ENCODE results near the gene SBNO2.
"Not testable (repeated sequence)": the region's sequence is repeated elsewhere in the genome, so short reads cannot be mapped to it uniquely, and the experiment has no call there.

Gene SBNO2

GRCh38 chr19:1118999-1119398 is 55.1 kb downstream of the SBNO2 start:
- DNase-seq (ENCODE audit: low read depth in 2 of 2) = no peak

DNA sequence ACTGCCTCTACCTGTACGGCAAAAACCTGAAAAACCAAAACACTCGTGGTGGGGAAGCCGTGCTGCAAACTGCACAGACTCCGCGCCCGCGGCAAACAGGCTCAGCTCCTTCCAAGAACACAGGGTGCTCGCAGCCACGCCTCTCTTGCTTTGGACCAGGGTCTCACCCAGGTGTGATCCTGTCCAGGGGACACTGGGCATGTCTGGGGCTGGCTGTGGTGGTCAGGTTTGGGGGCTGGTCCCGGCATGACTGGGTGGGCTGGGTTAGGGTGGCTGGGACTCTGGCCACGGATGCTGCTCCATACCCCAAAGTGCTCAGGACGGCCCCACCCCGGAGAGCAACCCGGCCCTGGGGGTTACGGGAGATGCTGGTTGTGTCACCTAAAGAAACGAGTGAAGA is 56.4 kb downstream of the SBNO2 start:
- no peak for DNase-seq (ENCODE audit: low read depth in 2 of 2)

GRCh38 chr19:1116726-1117581 is 57.1 kb downstream of the SBNO2 start:
- DNase-seq (ENCODE audit: low read depth in 2 of 2) = no peak

GRCh38 chr19:1115646-1116420 is 58.2 kb downstream of the SBNO2 start:
- DNase-seq (ENCODE audit: low read depth in 2 of 2) = no peak

DNA sequence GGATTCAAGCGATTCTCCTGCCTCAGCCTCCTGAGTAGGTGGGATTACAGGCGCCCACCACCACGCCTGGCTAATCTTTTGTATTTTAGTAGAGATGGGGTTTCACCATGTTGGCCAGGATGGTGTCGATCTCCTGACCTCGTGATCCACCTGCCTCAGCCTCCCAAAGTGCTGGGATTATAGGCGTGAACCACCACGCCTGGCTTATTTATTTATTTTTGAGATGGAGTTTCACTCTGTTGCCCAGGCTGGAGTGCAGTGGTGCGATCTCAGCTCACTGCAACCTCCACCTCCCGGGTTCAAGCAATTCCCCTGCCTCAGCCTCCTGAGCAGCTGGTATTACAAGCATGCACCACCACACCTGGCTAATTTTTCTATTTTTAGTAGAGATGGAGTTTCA is 59.3 kb downstream of the SBNO2 start:
- not testable (repeated sequence) for DNase-seq (ENCODE audit: low read depth in 2 of 2)

- no peak for DNase-seq (ENCODE audit: low read depth in 2 of 2)
Measured at GRCh38 chr19:1113986-1114483, 60.0 kb downstream of the SBNO2 start.

GRCh38 chr19:1113030-1113985 is 60.8 kb downstream of the SBNO2 start:
- DNase-seq (ENCODE audit: low read depth in 2 of 2) = peak; percentile 71 to 75

- DNase-seq (ENCODE audit: low read depth in 2 of 2) = no peak
Measured at GRCh38 chr19:1112268-1113029, 61.6 kb downstream of the SBNO2 start.

- DNase-seq (ENCODE audit: low read depth in 2 of 2) = no peak
Measured at GRCh38 chr19:1111641-1112267, 62.3 kb downstream of the SBNO2 start.

DNA sequence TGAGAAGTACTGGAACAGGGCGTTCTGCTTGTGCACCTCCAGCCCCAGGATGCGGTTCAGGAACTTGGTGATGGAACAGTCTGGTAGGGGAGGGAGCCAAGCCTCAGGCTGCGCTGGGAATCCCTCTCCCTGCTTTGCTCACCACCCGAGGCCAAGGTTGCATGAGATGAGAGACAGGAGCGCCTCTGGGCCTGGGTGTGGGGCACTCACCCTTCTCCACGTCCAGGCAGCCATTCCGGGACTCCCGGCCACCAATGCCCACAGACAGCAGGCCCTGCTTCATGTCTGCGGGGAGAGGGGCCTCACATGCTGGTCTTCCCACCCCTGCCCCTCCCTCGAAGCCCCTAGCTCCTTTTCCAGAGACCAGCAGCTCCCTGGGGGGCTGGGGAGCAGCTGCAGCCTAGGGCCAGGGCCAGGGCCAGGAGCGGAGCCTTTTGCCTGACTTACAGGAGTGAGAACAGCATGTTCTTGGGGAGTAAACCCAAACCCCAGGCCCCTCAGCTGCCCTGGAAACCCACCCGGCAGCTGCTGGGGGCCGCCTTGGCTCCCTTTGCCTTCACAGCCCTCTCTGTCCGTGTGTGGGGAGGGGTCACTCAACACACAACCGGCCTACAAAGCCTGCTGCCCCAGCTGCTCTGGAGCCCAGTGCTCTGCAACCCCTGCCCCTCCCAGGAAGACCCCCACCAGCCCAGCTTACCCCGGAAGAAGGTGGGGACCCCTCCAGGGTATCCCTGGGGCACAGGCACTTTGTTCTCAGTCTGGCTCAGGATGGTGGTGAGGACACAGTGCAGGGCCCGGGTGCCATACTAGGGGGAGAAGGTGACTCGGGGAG is 63.0 kb downstream of the SBNO2 start:
- DNase-seq (ENCODE audit: low read depth in 2 of 2) = no peak

DNA sequence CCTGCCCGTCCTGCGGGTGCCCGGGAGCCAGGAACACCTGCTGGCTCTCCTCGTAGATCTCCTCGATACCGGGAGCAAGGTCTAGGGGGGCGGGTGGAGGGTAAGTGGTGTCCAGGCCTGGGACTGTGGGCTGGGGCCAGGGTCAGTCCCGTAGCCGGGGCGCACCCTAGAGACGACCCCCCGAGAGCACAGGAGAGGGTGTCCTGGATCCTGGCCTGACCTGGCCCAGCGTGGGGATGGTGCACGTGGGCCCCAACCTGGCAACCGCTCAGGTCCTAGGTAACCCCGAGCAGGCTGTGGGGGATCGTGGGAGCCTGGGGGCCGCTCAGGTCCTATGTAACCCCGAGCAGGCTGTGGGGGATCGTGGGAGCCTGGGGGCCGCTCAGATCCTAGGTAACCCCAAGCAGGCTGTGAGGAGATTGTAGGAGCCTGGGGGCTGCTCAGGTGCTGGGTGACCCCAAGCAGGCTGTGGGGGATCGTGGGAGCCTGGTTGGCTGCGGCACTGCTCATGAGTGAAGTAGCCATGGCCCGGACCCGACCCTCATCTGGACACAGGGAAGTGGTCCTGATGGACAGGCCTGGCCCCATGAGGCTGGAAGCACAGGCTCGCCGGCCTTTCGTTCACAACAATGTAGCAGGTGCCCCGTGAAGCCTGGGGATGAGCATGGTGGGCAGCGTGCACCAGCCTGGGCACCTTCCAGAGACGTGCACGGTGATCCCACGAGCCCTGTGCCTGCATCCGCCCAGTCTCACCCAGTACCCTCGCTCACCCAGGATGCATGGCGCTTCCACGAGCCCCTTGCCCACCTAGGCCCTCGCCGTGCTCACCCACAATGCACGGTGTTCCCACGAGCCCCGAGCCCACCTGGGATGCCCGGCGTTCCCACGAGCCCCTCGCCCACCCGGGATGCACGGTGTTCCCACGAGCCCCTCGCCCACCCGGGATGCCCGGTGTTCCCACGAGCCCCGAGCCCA is 64.1 kb downstream of the SBNO2 start:
- no peak for DNase-seq (ENCODE audit: low read depth in 2 of 2)

GRCh38 chr19:1109032-1109551 is 65.0 kb downstream of the SBNO2 start:
- DNase-seq (ENCODE audit: low read depth in 2 of 2) = no peak

- no peak for DNase-seq (ENCODE audit: low read depth in 2 of 2)
Measured at GRCh38 chr19:1108291-1109031, 65.6 kb downstream of the SBNO2 start.

GRCh38 chr19:1107661-1108261 is 66.3 kb downstream of the SBNO2 start:
- no peak for DNase-seq (ENCODE audit: low read depth in 2 of 2)

DNA sequence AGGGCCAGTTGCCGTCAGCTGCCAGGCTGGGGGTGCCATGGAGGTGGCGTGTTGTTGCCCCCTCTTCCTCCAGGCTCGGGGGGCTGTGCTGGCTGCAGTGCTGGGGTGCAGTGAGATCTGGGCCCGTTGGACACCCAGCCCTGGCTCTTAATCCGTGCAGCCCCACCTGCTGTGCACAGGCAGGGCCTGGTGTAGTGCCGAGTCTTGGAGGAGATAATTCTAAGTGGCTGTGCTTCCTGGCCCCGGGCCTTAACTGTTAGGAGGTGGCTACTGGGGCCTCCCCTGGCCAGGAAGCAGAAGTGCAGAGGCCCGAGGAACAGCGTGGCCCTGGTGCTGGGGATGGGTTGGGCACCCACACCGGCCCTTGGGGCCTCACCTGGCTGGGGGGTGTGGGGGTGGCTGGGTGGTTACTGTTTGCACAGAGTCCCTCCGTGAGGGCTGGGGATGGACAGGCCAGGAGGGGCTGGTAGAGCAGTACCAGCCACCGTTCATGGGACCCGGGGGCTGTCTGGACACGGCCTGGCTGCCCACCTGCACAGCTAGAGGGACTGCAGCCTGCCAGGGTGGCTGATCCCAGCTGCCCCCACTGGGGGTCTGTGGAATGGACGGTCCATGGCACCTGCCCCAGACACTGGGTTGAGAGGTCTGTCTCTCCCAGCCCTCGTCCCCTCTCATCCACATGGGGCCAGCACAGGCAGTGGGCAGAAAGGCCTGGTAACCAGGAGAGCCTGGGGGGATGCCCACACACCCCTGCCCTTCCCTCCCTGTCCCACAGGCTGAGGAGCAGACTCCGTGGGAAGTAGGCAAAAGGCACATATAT is 67.0 kb downstream of the SBNO2 start:
- DNase-seq (ENCODE audit: low read depth in 2 of 2) = no peak

Measured in activated CD8-positive, alpha-beta memory T cell treated with anti-CD3 and anti-CD28 coated beads for 4 hours (primary cell).